HG02678 (cell line): ENCODE results near the gene OVCA2.

Experiments used
- ATAC-seq: cut with Tn5 transposase; IDR thresholded peaks from one replicate; pipeline ENCODE4 v1.9.1; 2021; ENCODE audit warnings: mild to moderate bottlenecking, moderate library complexity; ENCODE audit not compliant: unreplicated experiment

OVCA2 gene

GRCh38 chr17:2063261-2064146, 21.7 kb downstream of the OVCA2 start:
- no peak for ATAC-seq

GRCh38 chr17:2064147-2064489, 22.3 kb downstream of the OVCA2 start:
- no peak for ATAC-seq

GRCh38 chr17:2064520-2064971, 22.7 kb downstream of the OVCA2 start:
- no peak for ATAC-seq

GRCh38 chr17:2064980-2065785, 23.4 kb downstream of the OVCA2 start:
- no peak for ATAC-seq

- no peak for ATAC-seq
These were observed 24.2 kb downstream of the OVCA2 start for GRCh38 chr17:2065949-2066400.

GRCh38 chr17:2067048-2067561, 25.3 kb downstream of the OVCA2 start:
- ATAC-seq: no peak

- ATAC-seq: no peak
These were observed 25.8 kb downstream of the OVCA2 start for GRCh38 chr17:2067608-2068024.

GRCh38 chr17:2068031-2068518, 26.3 kb downstream of the OVCA2 start:
- ATAC-seq: no peak

- no peak for ATAC-seq
These were observed 26.8 kb downstream of the OVCA2 start for GRCh38 chr17:2068519-2069051.

GRCh38 chr17:2070241-2071023, 28.6 kb downstream of the OVCA2 start:
- peak; percentile 76 for ATAC-seq

GRCh38 chr17:2071024-2071385, 29.2 kb downstream of the OVCA2 start:
- ATAC-seq: no peak

- no peak for ATAC-seq
These were observed 29.8 kb downstream of the OVCA2 start for GRCh38 chr17:2071455-2072281.

- ATAC-seq: no peak
These were observed 33.1 kb downstream of the OVCA2 start for GRCh38 chr17:2074919-2075318.

GRCh38 chr17:2075336-2076086, 33.7 kb downstream of the OVCA2 start:
- no peak for ATAC-seq

- no peak for ATAC-seq
These were observed 34.5 kb downstream of the OVCA2 start for GRCh38 chr17:2076087-2076984.

- no peak for ATAC-seq
These were observed 35.2 kb downstream of the OVCA2 start for GRCh38 chr17:2077040-2077439.

GRCh38 chr17:2081564-2081963, 39.7 kb downstream of the OVCA2 start:
- no peak for ATAC-seq
